ENCODE results near the gene AUH. TPM values are rescaled to one million over a fixed set of nuclear protein-coding genes. Genes with fewer than 3 reads are reported as not detected.

AUH gene
- total RNA-seq, 1 experiment from 2014 or later: 15.1 TPM

Other genes starting within 250 kb of the AUH start
- gene NFIL3, start 61.9 kb upstream of the AUH start, total RNA-seq (2014; rRNA removed; shearing (Covaris generic)): 0.10 and 0.92 TPM in 2 replicates